ENCODE results near the gene RCAN2. TPM values are rescaled to one million over a fixed set of nuclear protein-coding genes. Genes with fewer than 3 reads are reported as not detected.
"Not testable (repeated sequence)": the region's sequence is repeated elsewhere in the genome, so short reads cannot be mapped to it uniquely, and the experiment has no call there.

Gene RCAN2
- polyA plus RNA-seq, 1 donor from 2014 or later, result not detected

- H3K4me3 Mint-ChIP-seq, result no peak overlapping the region
- H3K4me1 Mint-ChIP-seq, result peaks cover 18 to 26% (median 19%) of the 10 kb centered on the region in 3 donors
- no peaks in the 10 kb centered on the region for H3K9me3 Mint-ChIP-seq
- H3K27ac Mint-ChIP-seq, result no peak overlapping the region
- H3K27me3 Mint-ChIP-seq, result no peaks in the 10 kb centered on the region
- peaks cover 1% of the 10 kb centered on the region for H3K36me3 Mint-ChIP-seq
Measured at GRCh38 chr6:46367354-46368168, 123.7 kb downstream of the RCAN2 start.

GRCh38 chr6:46366190-46366900 is 124.9 kb downstream of the RCAN2 start:
- Mint-ChIP-seq H3K4me1 (peaks cover 6 to 14% (median 9%) of the 10 kb centered on the region in 3 donors), H3K4me3 (no peak overlapping the region), H3K9me3 (peaks cover 0 to 2% (median 0%) of the 10 kb centered on the region in 3 donors), H3K27ac (no peak overlapping the region), H3K27me3 (no peaks in the 10 kb centered on the region), H3K36me3 (peaks cover 1% of the 10 kb centered on the region)

GRCh38 chr6:46357591-46357990 is 133.7 kb downstream of the RCAN2 start:
- Mint-ChIP-seq H3K27ac (no peak overlapping the region), H3K4me3 (peak overlapping the region; percentile 35 to 91 (median 62)), H3K36me3 (peaks cover 6% of the 10 kb centered on the region), H3K4me1 (peaks cover 14 to 18% (median 17%) of the 10 kb centered on the region in 3 donors), H3K9me3 (peaks cover 0 to 2% (median 0%) of the 10 kb centered on the region in 3 donors), H3K27me3 (peaks cover 2% of the 10 kb centered on the region)

GRCh38 chr6:46356543-46356942 is 134.7 kb downstream of the RCAN2 start:
- peaks cover 2% of the 10 kb centered on the region for H3K27me3 Mint-ChIP-seq
- H3K9me3 Mint-ChIP-seq, result no peaks in the 10 kb centered on the region
- H3K36me3 Mint-ChIP-seq, result peaks cover 6% of the 10 kb centered on the region
- peaks cover 14 to 18% (median 17%) of the 10 kb centered on the region in 3 donors for H3K4me1 Mint-ChIP-seq
- H3K27ac Mint-ChIP-seq, result no peak overlapping the region
- peak overlapping the region in 1 of 4 donors; percentile 7 for H3K4me3 Mint-ChIP-seq

GRCh38 chr6:46353528-46353927 is 137.7 kb downstream of the RCAN2 start:
- Mint-ChIP-seq H3K4me1 (peaks cover 14 to 15% (median 15%) of the 10 kb centered on the region in 3 donors), H3K36me3 (peaks cover 4% of the 10 kb centered on the region), H3K27me3 (no peaks in the 10 kb centered on the region), H3K9me3 (no peaks in the 10 kb centered on the region), H3K4me3 (no peak overlapping the region), H3K27ac (no peak overlapping the region)

- H3K36me3 Mint-ChIP-seq, result peaks cover 4% of the 10 kb centered on the region
- H3K27me3 Mint-ChIP-seq, result no peaks in the 10 kb centered on the region
- H3K4me3 Mint-ChIP-seq, result peak overlapping the region in 1 of 4 donors; percentile 42
- H3K4me1 Mint-ChIP-seq, result peaks cover 7 to 9% (median 7%) of the 10 kb centered on the region in 3 donors
- H3K9me3 Mint-ChIP-seq, result no peaks in the 10 kb centered on the region
- H3K27ac Mint-ChIP-seq, result no peak overlapping the region
Measured at GRCh38 chr6:46352541-46353268, 138.5 kb downstream of the RCAN2 start.

GRCh38 chr6:46350714-46351113 is 140.5 kb downstream of the RCAN2 start:
- H3K27ac Mint-ChIP-seq, result no peak overlapping the region
- H3K27me3 Mint-ChIP-seq, result no peaks in the 10 kb centered on the region
- no peaks in the 10 kb centered on the region for H3K9me3 Mint-ChIP-seq
- H3K4me3 Mint-ChIP-seq, result no peak overlapping the region
- peaks cover 4% of the 10 kb centered on the region for H3K36me3 Mint-ChIP-seq
- no peaks in the 10 kb centered on the region for H3K4me1 Mint-ChIP-seq

- peaks cover 0 to 3% (median 0%) of the 10 kb centered on the region in 3 donors for H3K9me3 Mint-ChIP-seq
- no peaks in the 10 kb centered on the region for H3K4me1 Mint-ChIP-seq
- H3K36me3 Mint-ChIP-seq, result peaks cover 2% of the 10 kb centered on the region
- H3K4me3 Mint-ChIP-seq, result no peak overlapping the region
- peaks cover 3% of the 10 kb centered on the region for H3K27me3 Mint-ChIP-seq
- no peak overlapping the region for H3K27ac Mint-ChIP-seq
Measured at GRCh38 chr6:46347669-46348068, 143.6 kb downstream of the RCAN2 start.

GRCh38 chr6:46340246-46340645 is 151.0 kb downstream of the RCAN2 start:
- no peaks in the 10 kb centered on the region for H3K4me1 Mint-ChIP-seq
- H3K27me3 Mint-ChIP-seq, result peaks cover 10% of the 10 kb centered on the region
- no peak overlapping the region for H3K4me3 Mint-ChIP-seq
- peaks cover 0 to 3% (median 0%) of the 10 kb centered on the region in 3 donors for H3K9me3 Mint-ChIP-seq
- H3K36me3 Mint-ChIP-seq, result peaks cover 2% of the 10 kb centered on the region
- H3K27ac Mint-ChIP-seq, result no peak overlapping the region

GRCh38 chr6:46338131-46338530 is 153.1 kb downstream of the RCAN2 start:
- Mint-ChIP-seq H3K9me3 (no peaks in the 10 kb centered on the region), H3K4me1 (no peaks in the 10 kb centered on the region), H3K27me3 (peaks cover 10% of the 10 kb centered on the region), H3K36me3 (no peaks in the 10 kb centered on the region), H3K27ac (no peak overlapping the region), H3K4me3 (no peak overlapping the region)

- H3K27ac Mint-ChIP-seq, result no peak overlapping the region
- no peaks in the 10 kb centered on the region for H3K36me3 Mint-ChIP-seq
- no peak overlapping the region for H3K4me3 Mint-ChIP-seq
- H3K9me3 Mint-ChIP-seq, result no peaks in the 10 kb centered on the region
- no peaks in the 10 kb centered on the region for H3K4me1 Mint-ChIP-seq
- H3K27me3 Mint-ChIP-seq, result peaks cover 6% of the 10 kb centered on the region
Measured at GRCh38 chr6:46334442-46334841, 156.8 kb downstream of the RCAN2 start.

GRCh38 chr6:46333481-46333880 is 157.8 kb downstream of the RCAN2 start:
- Mint-ChIP-seq H3K27ac (no peak overlapping the region), H3K4me1 (no peaks in the 10 kb centered on the region), H3K36me3 (no peaks in the 10 kb centered on the region), H3K9me3 (no peaks in the 10 kb centered on the region), H3K4me3 (no peak overlapping the region), H3K27me3 (peaks cover 6% of the 10 kb centered on the region)

- not testable (repeated sequence) for H3K36me3 Mint-ChIP-seq, H3K4me1 Mint-ChIP-seq, H3K27me3 Mint-ChIP-seq, H3K27ac Mint-ChIP-seq, H3K4me3 Mint-ChIP-seq, H3K9me3 Mint-ChIP-seq
Measured at GRCh38 chr6:46332448-46332847, 158.8 kb downstream of the RCAN2 start.

GRCh38 chr6:46331461-46331860 is 159.8 kb downstream of the RCAN2 start:
- H3K4me1 Mint-ChIP-seq, result no peaks in the 10 kb centered on the region
- no peaks in the 10 kb centered on the region for H3K36me3 Mint-ChIP-seq
- no peak overlapping the region for H3K4me3 Mint-ChIP-seq
- peaks cover 7% of the 10 kb centered on the region for H3K27me3 Mint-ChIP-seq
- no peak overlapping the region for H3K27ac Mint-ChIP-seq
- H3K9me3 Mint-ChIP-seq, result no peaks in the 10 kb centered on the region

- no peak overlapping the region for H3K27ac Mint-ChIP-seq
- H3K9me3 Mint-ChIP-seq, result no peaks in the 10 kb centered on the region
- no peak overlapping the region for H3K4me3 Mint-ChIP-seq
- no peaks in the 10 kb centered on the region for H3K36me3 Mint-ChIP-seq
- peaks cover 7% of the 10 kb centered on the region for H3K27me3 Mint-ChIP-seq
- peaks cover 0 to 8% (median 5%) of the 10 kb centered on the region in 3 donors for H3K4me1 Mint-ChIP-seq
Measured at GRCh38 chr6:46329568-46329967, 161.7 kb downstream of the RCAN2 start.
